Measurements from ENCODE around the gene PRKCA. TPM values are rescaled to one million over a fixed set of nuclear protein-coding genes. Genes with fewer than 3 reads are reported as not detected.
"Not testable (repeated sequence)": the region's sequence is repeated elsewhere in the genome, so short reads cannot be mapped to it uniquely, and the experiment has no call there.

The PRKCA gene
- total RNA-seq, 2 experiments from 2014 or later: 63.1 to 68.9 TPM

DNA sequence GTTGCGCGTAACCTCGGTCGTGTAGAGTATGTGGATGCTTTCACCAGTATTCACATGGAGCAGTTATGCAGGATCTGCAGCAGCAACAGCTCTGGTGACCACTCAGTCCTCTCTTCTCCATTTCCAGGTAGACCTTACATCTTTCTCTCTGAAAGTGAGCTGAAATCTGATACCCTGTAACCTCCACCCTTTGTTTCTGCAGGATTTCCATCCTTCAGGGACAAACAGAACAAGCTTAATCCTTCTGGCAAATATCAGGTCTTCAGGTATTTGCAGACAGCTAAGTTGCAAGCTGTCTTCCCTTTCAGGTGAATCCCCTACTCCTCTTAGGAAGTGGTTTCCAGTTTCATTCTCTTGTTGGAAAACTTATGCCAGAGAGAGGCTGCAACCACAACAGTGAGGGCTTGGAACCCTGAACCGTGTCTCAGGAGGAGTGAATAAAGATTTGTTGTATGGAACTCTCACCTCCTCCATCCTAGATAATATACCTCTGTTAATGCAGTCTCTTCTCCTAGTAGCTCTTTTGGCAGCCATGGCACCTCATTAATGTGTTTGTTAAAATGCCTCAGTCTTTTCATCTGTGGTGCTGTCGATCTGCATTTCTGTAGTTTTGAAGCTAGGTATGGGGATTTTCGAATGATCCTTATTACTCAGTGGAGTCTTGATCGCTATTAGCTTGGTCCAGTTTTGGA lies 172.5 kb downstream of the PRKCA start:
- Mint-ChIP-seq H3K27me3 (no peaks in the 10 kb centered on the region), H3K4me1 (peaks cover 26% of the 10 kb centered on the region), H3K4me3 (no peak overlapping the region), H3K36me3 (peaks cover 16% of the 10 kb centered on the region), H3K9me3 (ENCODE audit: low read depth) (peaks cover 5% of the 10 kb centered on the region), H3K27ac (no peak overlapping the region)
- ATAC-seq (no peak), DNase-seq (no peak)
- CTCF ChIA-PET: interaction anchor here (1.0 to 1.1 kb wide), 3 partner anchors 73 to 92 kb away, joined by 3 to 4 read pairs (median 3); no protein-coding TSS in a partner anchor

DNA sequence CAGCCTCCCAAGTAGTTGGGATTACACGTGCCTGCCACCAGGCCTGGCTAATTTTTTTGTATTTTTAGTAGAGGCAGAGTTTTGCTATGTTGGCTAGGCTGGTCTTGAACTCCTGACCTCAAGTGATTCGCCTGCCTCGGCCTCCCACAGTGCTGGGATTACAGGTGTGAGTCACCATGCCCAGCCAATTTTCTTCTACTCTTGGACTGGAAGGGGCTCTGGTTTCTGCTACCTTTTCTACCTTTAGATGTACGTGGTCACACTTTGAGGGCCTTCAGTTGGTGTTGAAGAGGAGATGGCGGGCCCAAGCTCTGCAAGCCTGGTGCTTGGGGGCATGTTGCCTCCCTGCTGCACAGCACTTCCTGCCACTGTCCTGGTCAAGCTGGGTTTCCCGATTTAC lies 173.6 kb downstream of the PRKCA start:
- Mint-ChIP-seq H3K27me3 (no peaks in the 10 kb centered on the region), H3K27ac (no peak overlapping the region), H3K36me3 (peaks cover 18% of the 10 kb centered on the region), H3K4me1 (peaks cover 20% of the 10 kb centered on the region), H3K4me3 (no peak overlapping the region), H3K9me3 (ENCODE audit: low read depth) (peaks cover 5% of the 10 kb centered on the region)
- CTCF ChIA-PET: no interaction called here
- no peak for DNase-seq
- ATAC-seq: no peak

DNA sequence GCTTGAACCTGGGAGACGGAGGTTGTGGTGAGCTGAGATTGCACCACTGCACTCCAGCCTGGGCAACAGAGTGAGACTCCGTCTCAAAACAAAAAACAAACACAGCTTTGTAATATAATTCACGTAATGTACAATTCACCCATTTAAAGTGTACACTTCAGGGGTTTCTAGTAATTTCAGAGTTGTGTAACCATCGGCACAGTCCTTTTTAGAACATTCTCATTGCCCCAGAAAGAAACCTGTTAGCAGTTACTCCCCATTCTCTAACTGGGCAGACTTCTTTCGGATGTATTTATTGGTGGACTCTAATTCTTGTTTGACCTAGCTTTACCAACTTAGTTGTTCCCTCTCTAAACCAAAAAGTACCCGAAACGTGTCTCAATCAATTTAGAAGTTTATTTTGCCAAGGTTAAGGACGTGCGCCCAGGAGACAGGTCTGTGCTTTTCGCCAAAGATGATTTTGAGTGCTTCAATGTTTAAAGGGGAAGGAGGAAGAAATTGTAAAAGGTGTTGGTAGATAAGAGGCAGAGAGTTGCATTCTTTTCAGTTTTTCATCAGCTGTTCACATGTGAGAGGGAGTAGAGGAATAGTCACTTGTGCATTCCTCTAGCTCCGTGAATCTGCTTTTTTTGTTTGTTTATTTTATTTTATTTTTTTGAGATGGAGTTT lies 175.3 kb downstream of the PRKCA start:
- no peak for ATAC-seq
- Mint-ChIP-seq H3K4me1 (peaks cover 11% of the 10 kb centered on the region), H3K4me3 (no peak overlapping the region), H3K9me3 (ENCODE audit: low read depth) (peaks cover 5% of the 10 kb centered on the region), H3K36me3 (peaks cover 14% of the 10 kb centered on the region), H3K27ac (no peak overlapping the region), H3K27me3 (no peaks in the 10 kb centered on the region)
- DNase-seq: no peak
- CTCF ChIA-PET: no interaction called here

DNA sequence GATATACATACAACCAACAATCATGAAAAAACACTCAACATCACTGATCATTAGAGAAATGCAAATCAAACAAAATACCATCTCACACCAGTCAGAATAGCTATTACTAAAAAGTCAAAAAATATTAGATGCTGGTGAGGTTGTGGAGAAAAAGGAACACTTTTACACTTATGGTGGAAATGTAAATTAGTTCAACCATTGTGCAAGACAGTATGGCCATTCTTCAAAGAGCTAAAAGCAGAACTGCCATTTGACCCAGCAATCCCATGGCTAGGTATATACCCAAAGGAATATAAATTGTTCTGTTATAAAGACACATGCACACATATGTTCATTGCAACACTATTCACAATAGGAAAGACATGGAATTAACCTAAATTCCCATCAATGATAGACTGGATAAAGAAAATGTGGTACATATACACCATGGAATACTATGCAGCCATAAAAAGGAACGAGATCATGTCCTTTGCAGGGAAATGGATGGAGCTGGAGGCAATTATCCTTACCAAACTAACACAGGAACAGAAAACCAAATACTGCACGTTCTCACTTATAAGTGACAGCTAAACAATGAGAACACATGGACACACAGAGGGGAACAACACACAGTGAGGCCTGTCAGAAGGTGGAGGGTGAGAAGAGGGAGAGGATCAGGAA lies 176.9 kb downstream of the PRKCA start:
- peaks cover 11% of the 10 kb centered on the region for H3K4me1 Mint-ChIP-seq
- DNase-seq; H3K27me3 Mint-ChIP-seq; CTCF ChIA-PET; H3K9me3 Mint-ChIP-seq (ENCODE audit: low read depth); ATAC-seq; H3K27ac Mint-ChIP-seq; H3K4me3 Mint-ChIP-seq: not testable (repeated sequence)
- peaks cover 14% of the 10 kb centered on the region for H3K36me3 Mint-ChIP-seq

DNA sequence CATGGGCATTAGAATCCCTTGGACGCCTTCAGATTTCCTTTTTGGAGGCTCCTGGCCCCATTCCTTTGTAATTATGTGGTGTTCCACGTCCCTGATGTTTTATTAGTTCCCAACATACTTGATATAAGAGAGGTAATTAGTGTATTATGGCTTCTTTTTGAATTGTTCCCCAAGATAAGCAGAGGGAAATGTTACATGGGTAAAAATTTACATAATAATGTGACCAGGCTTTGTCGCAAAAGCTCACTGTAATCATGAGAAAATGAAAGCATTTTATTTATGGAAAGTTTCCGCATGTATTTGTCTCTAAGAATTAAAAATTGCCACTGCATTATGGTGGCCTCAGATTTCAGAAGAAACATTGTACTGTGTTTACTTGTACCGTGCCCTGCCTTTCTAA lies 177.8 kb downstream of the PRKCA start:
- Mint-ChIP-seq H3K36me3 (peaks cover 13% of the 10 kb centered on the region), H3K27ac (no peak overlapping the region), H3K9me3 (ENCODE audit: low read depth) (peaks cover 5% of the 10 kb centered on the region), H3K27me3 (no peaks in the 10 kb centered on the region), H3K4me1 (peaks cover 4% of the 10 kb centered on the region), H3K4me3 (no peak overlapping the region)
- CTCF ChIA-PET: no interaction called here
- ATAC-seq: no peak
- no peak for DNase-seq

DNA sequence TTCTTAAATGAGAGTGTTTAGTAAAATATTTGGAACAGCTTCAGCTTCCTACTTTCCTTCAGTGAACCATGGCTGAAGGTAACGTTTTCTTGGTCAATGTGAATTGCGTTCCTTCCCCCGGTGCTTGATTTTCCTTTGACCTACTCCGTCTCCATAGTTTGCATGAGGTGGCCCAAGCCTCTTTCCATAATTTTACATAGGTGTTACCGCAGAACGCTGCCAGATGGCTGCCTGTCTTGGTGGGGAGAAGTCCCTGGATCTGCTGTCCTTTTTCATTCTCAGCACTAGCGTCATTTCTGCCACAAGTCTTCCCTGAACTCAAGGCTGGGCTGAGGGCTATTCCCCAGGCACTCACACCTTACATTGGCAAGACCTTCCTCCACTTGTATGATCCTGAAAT lies 178.4 kb downstream of the PRKCA start:
- Mint-ChIP-seq H3K27ac (no peak overlapping the region), H3K27me3 (no peaks in the 10 kb centered on the region), H3K9me3 (ENCODE audit: low read depth) (peaks cover 5% of the 10 kb centered on the region), H3K4me3 (no peak overlapping the region), H3K36me3 (peaks cover 12% of the 10 kb centered on the region), H3K4me1 (no peaks in the 10 kb centered on the region)
- no peak for DNase-seq
- no peak for ATAC-seq
- CTCF ChIA-PET: no interaction called here

DNA sequence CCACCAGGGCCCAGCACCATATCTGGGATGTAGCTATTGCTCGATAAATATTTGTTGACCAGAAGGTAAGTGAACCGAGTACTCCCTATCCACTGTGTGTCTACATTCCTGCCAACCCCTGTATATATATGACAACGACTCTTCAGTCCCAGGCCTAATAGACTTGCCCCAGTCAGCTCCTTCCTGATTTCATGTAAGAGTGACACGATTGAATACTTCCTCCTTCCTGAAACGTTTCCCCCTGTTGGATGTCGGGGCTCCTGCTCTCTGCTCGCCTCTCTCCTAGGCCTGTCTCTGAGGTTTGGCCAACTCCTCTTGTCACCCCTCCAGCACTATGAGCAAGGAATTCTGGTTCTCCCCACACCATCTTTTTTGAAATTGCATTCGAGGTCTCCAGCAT lies 178.9 kb downstream of the PRKCA start:
- CTCF ChIA-PET: no interaction called here
- Mint-ChIP-seq H3K4me1 (no peaks in the 10 kb centered on the region), H3K4me3 (no peak overlapping the region), H3K27me3 (no peaks in the 10 kb centered on the region), H3K36me3 (peaks cover 12% of the 10 kb centered on the region), H3K27ac (no peak overlapping the region), H3K9me3 (ENCODE audit: low read depth) (peaks cover 5% of the 10 kb centered on the region)
- ATAC-seq (no peak), DNase-seq (no peak)

DNA sequence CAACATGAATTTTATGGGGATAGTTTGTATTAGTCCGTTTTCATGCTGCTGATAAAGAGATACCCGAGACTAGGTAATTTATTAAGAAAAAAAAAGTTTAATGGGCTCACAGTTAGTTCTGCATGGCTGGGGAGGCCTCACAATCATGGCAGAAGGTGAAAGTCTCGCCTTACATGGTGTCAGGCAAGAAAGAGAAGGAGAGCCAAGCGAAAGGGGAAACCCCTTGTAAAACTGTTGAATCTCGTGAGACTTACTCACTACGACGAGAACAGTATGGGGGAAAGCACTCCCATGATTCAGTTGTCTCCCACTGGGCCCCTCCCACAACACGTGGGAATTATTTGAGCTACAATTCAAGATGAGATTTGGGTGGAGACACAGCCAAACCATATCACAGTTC lies 181.5 kb downstream of the PRKCA start:
- no peaks in the 10 kb centered on the region for H3K4me1 Mint-ChIP-seq
- H3K27me3 Mint-ChIP-seq: no peaks in the 10 kb centered on the region
- ATAC-seq (no peak), DNase-seq (no peak)
- CTCF ChIA-PET: no interaction called here
- peaks cover 8% of the 10 kb centered on the region for H3K36me3 Mint-ChIP-seq
- peaks cover 3% of the 10 kb centered on the region for H3K9me3 Mint-ChIP-seq (ENCODE audit: low read depth)
- H3K4me3 Mint-ChIP-seq: no peak overlapping the region
- H3K27ac Mint-ChIP-seq: no peak overlapping the region

DNA sequence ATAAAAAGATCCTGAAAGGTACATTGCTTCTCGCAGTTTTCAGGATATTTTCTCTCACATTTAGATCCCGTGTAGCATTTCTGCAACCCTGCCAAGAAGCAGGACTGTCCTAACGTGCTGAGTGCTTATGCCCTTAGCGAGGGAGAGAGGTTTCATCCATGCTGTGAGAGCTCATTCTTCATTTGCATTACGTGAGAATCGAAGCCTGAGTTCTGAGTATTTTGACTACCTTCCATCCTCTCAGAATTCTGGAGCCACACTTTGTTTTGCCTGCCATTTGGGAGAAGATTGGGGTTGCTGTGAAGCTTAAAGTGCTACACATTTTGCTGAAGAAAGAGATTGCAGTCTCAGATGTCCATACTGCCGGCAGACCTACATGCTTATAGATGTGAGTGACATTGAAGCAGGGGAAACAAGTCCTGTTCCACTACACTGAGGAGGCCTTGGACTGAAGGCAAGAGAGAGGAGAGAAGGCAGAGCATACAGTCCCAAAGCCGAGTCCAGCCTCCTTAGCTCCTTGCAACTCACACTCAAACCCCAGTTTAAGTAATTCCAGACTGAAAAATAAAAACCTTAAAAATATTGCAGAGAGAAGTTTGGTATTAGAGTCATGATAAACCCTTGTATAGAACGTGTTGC lies 183.0 kb downstream of the PRKCA start:
- H3K27me3 Mint-ChIP-seq: no peaks in the 10 kb centered on the region
- H3K4me1 Mint-ChIP-seq: no peaks in the 10 kb centered on the region
- peaks cover 3% of the 10 kb centered on the region for H3K36me3 Mint-ChIP-seq
- CTCF ChIA-PET: interaction anchor here (0.9 kb wide), 1 partner anchor 81 kb away, joined by 3 read pairs; no protein-coding TSS in a partner anchor
- ATAC-seq (no peak), DNase-seq (no peak)
- no peak overlapping the region for H3K27ac Mint-ChIP-seq
- H3K9me3 Mint-ChIP-seq (ENCODE audit: low read depth): no peaks in the 10 kb centered on the region
- no peak overlapping the region for H3K4me3 Mint-ChIP-seq

DNA sequence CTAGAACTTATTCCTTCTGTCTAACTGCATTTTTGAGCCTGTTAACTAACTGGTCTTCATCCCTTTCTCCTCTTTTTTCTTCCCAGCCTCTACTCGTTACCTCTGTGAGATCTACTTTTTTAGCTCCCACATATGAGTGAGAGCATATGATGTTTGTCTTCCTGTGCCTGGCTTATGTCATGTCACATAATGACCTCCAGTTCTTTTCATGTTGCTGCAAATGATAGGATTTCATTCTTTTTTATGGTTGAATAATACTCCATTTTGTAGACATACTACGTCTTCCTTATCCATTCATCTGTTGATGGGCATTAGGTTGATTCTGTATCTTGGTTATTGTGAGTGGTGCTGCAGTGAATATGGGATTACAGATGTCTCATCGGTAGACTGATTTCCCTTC lies 184.7 kb downstream of the PRKCA start:
- H3K4me3 Mint-ChIP-seq: no peak overlapping the region
- CTCF ChIA-PET: no interaction called here
- no peak for DNase-seq
- peaks cover 8% of the 10 kb centered on the region for H3K4me1 Mint-ChIP-seq
- no peaks in the 10 kb centered on the region for H3K27me3 Mint-ChIP-seq
- H3K27ac Mint-ChIP-seq: no peak overlapping the region
- H3K36me3 Mint-ChIP-seq: peaks cover 5% of the 10 kb centered on the region
- ATAC-seq: no peak
- H3K9me3 Mint-ChIP-seq (ENCODE audit: low read depth): no peaks in the 10 kb centered on the region

DNA sequence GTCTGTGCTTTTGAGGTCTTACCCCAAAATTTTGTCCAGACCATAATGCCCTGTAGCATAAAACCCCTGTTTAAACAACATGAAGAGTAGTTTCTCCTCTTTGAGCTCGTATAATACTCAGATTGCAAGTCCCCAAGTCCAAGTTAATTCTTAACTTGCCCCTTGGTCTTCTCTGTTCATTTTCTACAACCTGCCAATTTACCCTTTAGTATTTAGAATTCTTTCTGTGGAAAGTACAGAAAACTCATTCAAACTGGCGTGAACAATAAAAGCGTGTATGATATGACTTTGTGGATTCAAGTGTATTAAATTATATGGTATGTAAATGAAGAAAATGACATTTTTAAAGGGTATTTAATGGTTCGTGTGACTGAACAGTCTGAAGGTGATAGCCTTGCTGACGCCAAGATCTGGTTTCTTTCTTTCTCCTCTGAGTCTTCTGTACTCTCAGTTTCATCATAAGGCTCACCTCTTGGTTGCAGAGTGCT lies 185.6 kb downstream of the PRKCA start:
- H3K36me3 Mint-ChIP-seq: peaks cover 5% of the 10 kb centered on the region
- H3K4me1 Mint-ChIP-seq: peaks cover 11% of the 10 kb centered on the region
- H3K27ac Mint-ChIP-seq: no peak overlapping the region
- H3K4me3 Mint-ChIP-seq: no peak overlapping the region
- CTCF ChIA-PET: no interaction called here
- ATAC-seq (no peak), DNase-seq (no peak)
- H3K9me3 Mint-ChIP-seq (ENCODE audit: low read depth): no peaks in the 10 kb centered on the region
- H3K27me3 Mint-ChIP-seq: no peaks in the 10 kb centered on the region

DNA sequence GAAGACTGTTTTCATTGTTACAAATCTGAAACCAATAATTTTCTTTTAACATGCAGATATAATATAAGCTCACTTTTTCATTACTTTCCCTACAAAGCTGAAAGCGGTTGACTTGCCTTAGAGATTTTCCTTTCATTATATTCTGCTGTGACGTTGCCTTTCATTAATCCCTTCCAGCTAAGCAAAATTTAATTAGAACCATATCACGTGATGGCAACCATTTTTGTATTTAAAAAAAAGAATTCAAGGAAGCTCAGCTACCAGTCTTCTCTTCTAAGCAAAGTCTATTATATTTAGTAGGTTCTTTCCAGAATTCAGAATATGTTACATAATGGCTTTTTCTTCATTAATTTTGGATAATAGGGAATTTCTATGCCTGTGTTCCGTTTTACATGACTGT lies 186.5 kb downstream of the PRKCA start:
- no peak overlapping the region for H3K4me3 Mint-ChIP-seq
- H3K4me1 Mint-ChIP-seq: peaks cover 13% of the 10 kb centered on the region
- no peak for ATAC-seq
- no peak overlapping the region for H3K27ac Mint-ChIP-seq
- H3K36me3 Mint-ChIP-seq: peaks cover 5% of the 10 kb centered on the region
- H3K9me3 Mint-ChIP-seq (ENCODE audit: low read depth): no peaks in the 10 kb centered on the region
- DNase-seq: no peak
- CTCF ChIA-PET: no interaction called here
- H3K27me3 Mint-ChIP-seq: no peaks in the 10 kb centered on the region

DNA sequence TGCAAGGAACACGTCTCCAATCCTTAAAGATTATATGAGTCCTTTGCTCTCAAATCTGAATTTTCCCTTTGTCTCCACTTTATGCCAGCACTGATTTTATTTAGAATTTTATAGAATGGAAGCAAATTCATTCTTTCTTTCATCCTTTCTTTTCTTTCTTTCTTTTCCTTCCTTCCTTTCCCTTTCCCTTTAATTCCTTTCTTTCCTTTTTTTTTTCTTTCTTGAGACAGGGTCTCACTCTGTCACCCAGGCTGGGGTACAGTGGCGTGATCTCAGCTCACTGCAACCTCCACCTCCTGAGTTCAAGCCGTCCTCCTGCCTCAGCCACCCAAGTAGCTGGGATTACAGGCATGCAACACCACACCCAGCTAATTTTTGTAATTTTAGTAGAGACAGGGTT lies 187.2 kb downstream of the PRKCA start:
- H3K4me1 Mint-ChIP-seq: peaks cover 21% of the 10 kb centered on the region
- CTCF ChIA-PET; H3K27me3 Mint-ChIP-seq; H3K9me3 Mint-ChIP-seq (ENCODE audit: low read depth); H3K27ac Mint-ChIP-seq; ATAC-seq; H3K4me3 Mint-ChIP-seq; H3K36me3 Mint-ChIP-seq; DNase-seq: not testable (repeated sequence)

Measured in activated CD8-positive, alpha-beta memory T cell treated with anti-CD3 and anti-CD28 coated beads, Interleukin-2, amount 10 ng/mL, durations not matched to agents 7 days and 5 days (primary cell).